Measurements from ENCODE around the gene FGFR2. TPM values are rescaled to one million over a fixed set of nuclear protein-coding genes. Genes with fewer than 3 reads are reported as not detected.
"Not testable (repeated sequence)": the region's sequence is repeated elsewhere in the genome, so short reads cannot be mapped to it uniquely, and the experiment has no call there.

FGFR2 gene
- total RNA-seq, 1 experiment from 2014 or later: 19.7 TPM

DNA sequence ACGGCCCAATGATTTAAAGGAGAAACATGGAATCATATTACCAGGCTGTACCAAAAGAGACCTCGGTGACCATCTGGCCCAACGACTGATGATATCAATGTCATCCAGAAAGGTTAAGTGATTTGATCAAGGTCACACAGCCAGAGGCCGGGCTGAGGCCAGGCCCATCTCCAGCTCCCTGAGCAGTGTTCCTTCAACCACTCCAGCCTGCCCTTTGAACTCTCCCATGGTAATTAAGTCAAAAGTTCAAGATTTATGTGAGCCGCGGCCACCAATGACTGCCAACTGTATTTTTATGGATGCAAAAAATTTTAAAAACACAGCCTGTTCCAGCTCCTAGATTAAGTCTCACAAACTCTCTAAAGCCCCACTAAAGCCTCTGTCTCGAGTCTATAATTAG lies 41.8 kb downstream of the FGFR2 start:
- TF ChIP-seq EZH2phosphoT487 (IDR thresholded peaks at IDR 0.05; ENCODE audit: borderline replicate concordance) (no peak), EZH2 (IDR thresholded peaks at IDR 0.05) (no peak), RAD21 (IDR thresholded peaks at IDR 0.05; ENCODE audit: low read depth) (no peak), JUND (IDR thresholded peaks at IDR 0.05) (no peak), SIN3A (IDR thresholded peaks at IDR 0.05; ENCODE audit: low read depth) (no peak), SP1 (IDR thresholded peaks at IDR 0.05; ENCODE audit: low read depth) (no peak), TCF7L2 (IDR thresholded peaks at IDR 0.05; ENCODE audit: borderline replicate concordance, extremely low read depth, insufficient read depth, insufficient read length) (no peak), YY1 (IDR thresholded peaks at IDR 0.05; ENCODE audit: extremely low read depth, insufficient replicate concordance, low read depth, low read length) (no peak)
- ATAC-seq: no peak
- Histone ChIP-seq H3K9me2 (ENCODE audit: insufficient read depth) (no peaks in the 10 kb centered on the region), H3K9ac (ENCODE audit: low read length) (no peak overlapping the region), H2AFZ (ENCODE audit: low read depth, low read length, poor library complexity, severe bottlenecking) (no peak overlapping the region), H3K27me3 (ENCODE audit: insufficient read depth, low read length) (no peaks in the 10 kb centered on the region), H3K79me2 (ENCODE audit: insufficient read depth, low read length) (no peaks in the 10 kb centered on the region), H3K4me2 (ENCODE audit: low read length) (no peak overlapping the region), H3K27ac (ENCODE audit: low read depth, low read length) (no peak overlapping the region), H3K36me3 (ENCODE audit: control insufficient read depth in 1 of 2, insufficient read depth in 2 of 2, low read length in 2 of 2) (no peaks in the 10 kb centered on the region), H3K4me3 (replicated peaks in 1 of 2; ENCODE audit: low read depth in 1 of 2, low read length in 2 of 2) (no peak overlapping the region), H4K20me1 (ENCODE audit: insufficient read depth) (no peaks in the 10 kb centered on the region), H3K4me1 (ENCODE audit: control insufficient read depth in 1 of 2, insufficient read depth in 2 of 2, low read length in 2 of 2) (peaks cover 10 to 21% of the 10 kb centered on the region in 2 experiments), H3K9me3 (ENCODE audit: control insufficient read depth in 1 of 2, insufficient read depth in 1 of 2, low read depth in 1 of 2, low read length in 2 of 2) (no peaks in the 10 kb centered on the region)
- POLR2A ChIA-PET: no interaction called here
- CTCF ChIA-PET: no interaction called here
- RAD21 ChIA-PET (ENCODE audit: low non-redundant PET in 1 of 2, low total read pairs in 2 of 2, uncharacterized antibody in 2 of 2, unreplicated experiment in 2 of 2): no interaction called here
- no peak for DNase-seq (ENCODE audit: low read depth, low spot score)
- BruUV-seq (replicated peaks): no TSS peak
- intact Hi-C loops (cut with micrococcal nuclease): no loop called here

GRCh38 chr10:121554916-121555315 lies 43.3 kb downstream of the FGFR2 start:
- H3K27me3 ChIP-seq (ENCODE audit: insufficient read depth, low read length); DNase-seq (ENCODE audit: low read depth, low spot score); H3K27ac ChIP-seq (ENCODE audit: low read depth, low read length); BruUV-seq (replicated peaks); H3K4me2 ChIP-seq (ENCODE audit: low read length); H3K9me2 ChIP-seq (ENCODE audit: insufficient read depth); H3K9me3 ChIP-seq (ENCODE audit: control insufficient read depth in 1 of 2, insufficient read depth in 1 of 2, low read depth in 1 of 2, low read length in 2 of 2); H3K36me3 ChIP-seq (ENCODE audit: control insufficient read depth in 1 of 2, insufficient read depth in 2 of 2, low read length in 2 of 2); H3K4me3 ChIP-seq (replicated peaks in 1 of 2; ENCODE audit: low read depth in 1 of 2, low read length in 2 of 2); intact Hi-C loops (cut with micrococcal nuclease); ATAC-seq; RAD21 ChIA-PET (ENCODE audit: low non-redundant PET in 1 of 2, low total read pairs in 2 of 2, uncharacterized antibody in 2 of 2, unreplicated experiment in 2 of 2); H2AFZ ChIP-seq (ENCODE audit: low read depth, low read length, poor library complexity, severe bottlenecking); H3K79me2 ChIP-seq (ENCODE audit: insufficient read depth, low read length); CTCF ChIA-PET; H4K20me1 ChIP-seq (ENCODE audit: insufficient read depth); H3K9ac ChIP-seq (ENCODE audit: low read length): not testable (repeated sequence)
- peaks cover 10 to 21% of the 10 kb centered on the region in 2 experiments for H3K4me1 ChIP-seq (ENCODE audit: control insufficient read depth in 1 of 2, insufficient read depth in 2 of 2, low read length in 2 of 2)
- POLR2A ChIA-PET: interaction anchor here (1.0 kb wide), 1 partner anchor 24 kb away, joined by 4 read pairs; no protein-coding TSS in a partner anchor
